Activated T-cell treated with anti-CD3 and anti-CD28 coated beads, Interleukin-2, amount 50 U/mL, for 4 hours (primary cell): ENCODE results near the gene LCOR. TPM values are rescaled to one million over a fixed set of nuclear protein-coding genes. Genes with fewer than 3 reads are reported as not detected.
"Not testable (repeated sequence)": the region's sequence is repeated elsewhere in the genome, so short reads cannot be mapped to it uniquely, and the experiment has no call there.

Source experiments
- ATAC-seq, 2 donors: fragments of 200-7000 bp; cut with Tn5 transposase; one replicate each; pipeline ENCODE4 v1.10.0; 2021
- DNase-seq: peaks from one replicate; pipeline ENCODE4 v3.0.0-alpha.2; 2020
- H3K27me3 Mint-ChIP-seq: one replicate; pipeline ENCODE4 v1.8.0; 2021; ENCODE audit warnings: low read depth, mixed read lengths
- H3K36me3 Mint-ChIP-seq: one replicate; pipeline ENCODE4 v1.8.0; 2022; ENCODE audit warnings: mixed read lengths; ENCODE audit not compliant: insufficient read depth
- H3K4me1 Mint-ChIP-seq: one replicate; pipeline ENCODE4 v1.8.0; 2021; ENCODE audit warnings: low read depth, mixed read lengths
- H3K4me3 Mint-ChIP-seq: one replicate; pipeline ENCODE4 v1.8.0; 2021; ENCODE audit warnings: mild to moderate bottlenecking, moderate library complexity, mixed read lengths
- H3K9me3 Mint-ChIP-seq: one replicate; pipeline ENCODE4 v1.8.0; 2021; ENCODE audit warnings: mixed read lengths
- total RNA-seq, 3 donors: library from RNA; stranded (reverse); gene quantifications; one replicate each; pipeline ENCODE4 v1.2.1, GENCODE V29; 2021

The LCOR gene
- total RNA-seq, 3 donors from 2014 or later, result 20.0 to 23.6 (median 21.9) TPM

- H3K4me1 Mint-ChIP-seq, result peaks cover 34% of the 10 kb centered on the region
Measured at GRCh38 chr10:96917628-96918027, 85.5 kb downstream of the LCOR start.

GRCh38 chr10:96918214-96919002 is 86.3 kb downstream of the LCOR start:
- ATAC-seq (peak in 1 of 2 donors; percentile 48), DNase-seq (no peak)
- H3K9me3 Mint-ChIP-seq, result no peaks in the 10 kb centered on the region
- peaks cover 22% of the 10 kb centered on the region for H3K36me3 Mint-ChIP-seq
- H3K27me3 Mint-ChIP-seq, result no peaks in the 10 kb centered on the region
- no peak overlapping the region for H3K4me3 Mint-ChIP-seq
- peaks cover 33% of the 10 kb centered on the region for H3K4me1 Mint-ChIP-seq

More at GRCh38 chr10:96917628-96918027, 85.5 kb downstream of the LCOR start:
- DNase-seq, result no peak
- H3K9me3 Mint-ChIP-seq, result no peaks in the 10 kb centered on the region
- ATAC-seq, result no peak
- no peaks in the 10 kb centered on the region for H3K27me3 Mint-ChIP-seq
- H3K36me3 Mint-ChIP-seq, result peaks cover 24% of the 10 kb centered on the region
- no peak overlapping the region for H3K4me3 Mint-ChIP-seq

DNA sequence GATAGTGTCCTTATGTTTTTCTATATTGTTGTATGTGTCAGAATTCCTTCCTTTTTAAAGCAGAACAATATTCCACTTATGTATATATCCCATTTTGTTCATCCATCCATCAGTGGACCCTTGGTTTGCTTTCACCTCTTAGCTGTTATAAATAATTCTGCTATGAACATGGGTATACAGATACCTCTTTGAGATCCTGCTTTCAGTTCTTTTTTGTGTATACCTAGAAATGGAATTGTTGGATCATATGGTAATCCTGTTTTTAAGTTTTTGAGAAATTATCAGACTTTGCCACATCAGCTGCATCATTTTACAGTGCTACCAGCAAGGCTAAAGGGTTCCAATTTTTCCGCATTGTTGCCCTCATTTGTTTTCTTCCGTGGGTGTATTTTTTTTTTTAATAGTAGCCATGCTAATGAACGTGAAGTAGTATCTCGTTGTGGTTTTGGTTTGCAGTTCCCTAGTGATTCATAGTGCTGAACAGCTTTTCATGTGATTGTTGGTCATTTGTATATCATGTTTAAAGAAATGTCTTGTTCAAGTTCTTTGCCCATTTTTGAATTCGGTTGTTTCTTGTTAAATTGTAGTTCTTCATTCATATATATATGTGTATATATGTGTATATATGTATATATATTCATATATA is 87.8 kb downstream of the LCOR start:
- Mint-ChIP-seq H3K27me3 (no peaks in the 10 kb centered on the region), H3K9me3 (no peaks in the 10 kb centered on the region), H3K4me1 (peaks cover 33% of the 10 kb centered on the region), H3K36me3 (peaks cover 23% of the 10 kb centered on the region), H3K4me3 (no peak overlapping the region)
- ATAC-seq (no peak), DNase-seq (no peak)

- Mint-ChIP-seq H3K4me1 (peaks cover 38% of the 10 kb centered on the region), H3K36me3 (peaks cover 26% of the 10 kb centered on the region), H3K4me3 (no peak overlapping the region), H3K9me3 (no peaks in the 10 kb centered on the region), H3K27me3 (no peaks in the 10 kb centered on the region)
- no peak for ATAC-seq
- DNase-seq, result no peak
Measured at GRCh38 chr10:96921655-96922054, 89.6 kb downstream of the LCOR start.

DNA sequence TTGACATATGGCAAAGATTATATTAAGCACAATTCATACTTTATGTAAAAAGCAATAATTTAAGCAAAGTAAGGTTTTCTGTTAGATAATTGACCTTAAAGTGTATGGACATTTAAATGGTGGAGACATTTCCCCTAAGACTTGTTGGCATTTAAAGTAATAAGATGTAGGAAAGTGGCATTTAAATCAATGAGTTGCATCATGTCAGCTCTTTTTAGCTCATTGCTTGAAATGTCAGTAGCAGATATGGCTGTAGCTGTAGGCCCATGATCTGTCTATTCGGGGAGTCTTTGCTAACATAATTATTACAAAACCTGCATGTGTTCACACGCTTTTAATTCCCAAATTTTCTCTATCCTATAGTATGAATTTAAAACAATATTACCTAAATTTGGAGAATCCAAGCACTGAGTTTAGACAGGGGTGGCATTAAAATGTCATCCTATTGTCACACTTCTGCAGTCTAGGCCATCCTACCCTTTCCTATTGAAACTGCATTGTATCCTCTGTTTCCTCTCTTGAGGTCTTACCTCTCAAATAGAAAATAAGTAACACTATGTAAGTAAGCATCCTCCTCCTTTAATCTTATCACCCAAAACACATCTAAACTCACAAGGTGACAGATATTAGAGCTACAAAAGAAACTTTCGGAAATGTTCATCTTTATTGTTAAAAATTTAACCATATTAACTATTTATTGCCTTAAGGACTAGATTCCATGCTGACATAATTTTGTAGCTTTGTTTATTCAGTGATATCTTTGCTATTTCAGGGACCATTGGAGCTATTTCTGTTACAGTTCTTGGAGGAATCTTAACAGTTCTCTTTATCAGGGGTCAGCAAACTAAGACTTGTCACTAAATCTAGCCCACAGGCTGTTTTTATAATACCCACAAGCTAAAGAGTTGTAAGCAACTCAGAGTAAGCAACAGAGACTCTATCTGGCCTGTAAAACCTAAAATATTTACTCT is 91.2 kb downstream of the LCOR start:
- ATAC-seq, result no peak
- peaks cover 26% of the 10 kb centered on the region for H3K4me1 Mint-ChIP-seq
- no peak overlapping the region for H3K4me3 Mint-ChIP-seq
- H3K9me3 Mint-ChIP-seq, result no peaks in the 10 kb centered on the region
- DNase-seq, result no peak
- peaks cover 30% of the 10 kb centered on the region for H3K36me3 Mint-ChIP-seq
- no peaks in the 10 kb centered on the region for H3K27me3 Mint-ChIP-seq

DNA sequence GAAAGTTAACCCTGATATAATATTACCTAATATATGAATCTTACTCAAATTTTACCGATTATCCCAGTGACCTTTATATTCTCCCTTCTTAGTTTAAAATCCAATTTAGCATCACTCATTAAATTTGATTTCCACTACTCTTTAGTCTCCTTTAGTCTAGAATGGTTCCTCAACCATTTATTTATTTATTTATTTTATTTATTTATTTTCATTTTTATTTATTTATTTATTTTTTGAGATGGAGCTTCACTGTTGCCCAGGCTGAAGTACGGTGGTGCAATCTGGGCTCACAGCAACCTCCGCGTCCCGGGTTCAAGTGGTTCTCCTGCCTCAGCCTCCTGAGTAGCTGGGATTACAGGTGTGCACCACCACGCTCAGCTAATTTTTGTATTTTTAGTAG is 92.8 kb downstream of the LCOR start:
- ATAC-seq (no peak), DNase-seq (no peak)
- Mint-ChIP-seq H3K4me3 (no peak overlapping the region), H3K9me3 (no peaks in the 10 kb centered on the region), H3K36me3 (peaks cover 34% of the 10 kb centered on the region), H3K4me1 (peaks cover 19% of the 10 kb centered on the region), H3K27me3 (no peaks in the 10 kb centered on the region)

DNA sequence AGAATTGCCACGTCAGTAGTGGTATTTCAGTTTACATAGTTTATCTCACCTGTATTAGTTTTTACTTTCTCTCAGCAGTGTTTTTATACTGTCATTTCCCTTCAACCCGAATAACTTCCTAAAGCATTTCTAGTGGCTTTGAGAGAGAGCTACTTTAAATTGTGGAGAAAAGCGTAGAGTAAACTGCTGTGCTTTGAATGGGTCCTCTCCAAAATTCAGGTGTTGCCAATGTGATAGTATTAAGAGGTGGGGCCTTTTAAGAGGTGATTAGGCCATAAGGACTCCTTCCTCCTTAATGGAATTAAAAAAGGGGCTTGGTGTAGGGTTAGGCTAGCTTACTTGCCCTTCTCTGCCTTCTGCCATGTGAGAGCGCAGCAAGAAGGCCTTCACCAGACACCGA is 98.4 kb downstream of the LCOR start:
- DNase-seq (no peak), ATAC-seq (no peak)
- no peak overlapping the region for H3K4me3 Mint-ChIP-seq
- H3K36me3 Mint-ChIP-seq, result peaks cover 25% of the 10 kb centered on the region
- no peaks in the 10 kb centered on the region for H3K27me3 Mint-ChIP-seq
- H3K4me1 Mint-ChIP-seq, result peaks cover 9% of the 10 kb centered on the region
- H3K9me3 Mint-ChIP-seq, result no peaks in the 10 kb centered on the region

GRCh38 chr10:96935148-96935547 is 103.0 kb downstream of the LCOR start:
- ATAC-seq (no peak), DNase-seq (no peak)
- no peaks in the 10 kb centered on the region for H3K9me3 Mint-ChIP-seq
- H3K4me1 Mint-ChIP-seq, result peaks cover 4% of the 10 kb centered on the region
- H3K27me3 Mint-ChIP-seq, result no peaks in the 10 kb centered on the region
- no peak overlapping the region for H3K4me3 Mint-ChIP-seq
- H3K36me3 Mint-ChIP-seq, result peaks cover 17% of the 10 kb centered on the region

DNA sequence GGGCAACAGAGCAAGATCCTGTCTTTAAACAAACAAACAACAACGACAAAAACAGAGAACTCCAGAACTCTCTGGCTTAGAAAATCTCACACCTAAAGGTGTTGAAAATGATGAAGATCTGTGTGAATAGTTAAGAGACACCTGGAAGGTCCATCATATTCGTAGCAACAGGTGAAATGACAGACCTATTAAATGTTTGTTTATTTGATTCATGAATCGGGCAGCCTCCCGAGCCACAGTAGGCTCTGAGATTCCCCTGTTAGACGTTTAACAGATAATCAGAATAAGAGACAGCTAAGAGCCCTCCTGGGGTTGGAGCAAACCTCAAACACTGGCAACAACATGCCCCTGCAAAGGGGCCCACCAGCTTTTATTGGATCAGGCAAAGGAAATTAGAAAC is 103.7 kb downstream of the LCOR start:
- Mint-ChIP-seq H3K27me3 (no peaks in the 10 kb centered on the region), H3K4me3 (no peak overlapping the region), H3K4me1 (peaks cover 4% of the 10 kb centered on the region), H3K9me3 (no peaks in the 10 kb centered on the region), H3K36me3 (peaks cover 17% of the 10 kb centered on the region)
- DNase-seq (no peak), ATAC-seq (no peak)

GRCh38 chr10:96943161-96943560 is 111.1 kb downstream of the LCOR start:
- not testable (repeated sequence) for DNase-seq, H3K9me3 Mint-ChIP-seq, H3K4me3 Mint-ChIP-seq, H3K27me3 Mint-ChIP-seq, ATAC-seq
- H3K4me1 Mint-ChIP-seq, result peaks cover 12% of the 10 kb centered on the region
- peaks cover 17% of the 10 kb centered on the region for H3K36me3 Mint-ChIP-seq

- Mint-ChIP-seq H3K4me3 (no peak overlapping the region), H3K27me3 (no peaks in the 10 kb centered on the region), H3K4me1 (peaks cover 23% of the 10 kb centered on the region), H3K9me3 (no peaks in the 10 kb centered on the region), H3K36me3 (peaks cover 17% of the 10 kb centered on the region)
- DNase-seq (no peak), ATAC-seq (no peak)
Measured at GRCh38 chr10:96947036-96947435, 114.9 kb downstream of the LCOR start.

GRCh38 chr10:96949039-96949683 is 117.1 kb downstream of the LCOR start:
- Mint-ChIP-seq H3K27me3 (no peaks in the 10 kb centered on the region), H3K9me3 (no peaks in the 10 kb centered on the region), H3K36me3 (peaks cover 24% of the 10 kb centered on the region), H3K4me1 (peaks cover 23% of the 10 kb centered on the region), H3K4me3 (no peak overlapping the region)
- DNase-seq (no peak), ATAC-seq (no peak)

DNA sequence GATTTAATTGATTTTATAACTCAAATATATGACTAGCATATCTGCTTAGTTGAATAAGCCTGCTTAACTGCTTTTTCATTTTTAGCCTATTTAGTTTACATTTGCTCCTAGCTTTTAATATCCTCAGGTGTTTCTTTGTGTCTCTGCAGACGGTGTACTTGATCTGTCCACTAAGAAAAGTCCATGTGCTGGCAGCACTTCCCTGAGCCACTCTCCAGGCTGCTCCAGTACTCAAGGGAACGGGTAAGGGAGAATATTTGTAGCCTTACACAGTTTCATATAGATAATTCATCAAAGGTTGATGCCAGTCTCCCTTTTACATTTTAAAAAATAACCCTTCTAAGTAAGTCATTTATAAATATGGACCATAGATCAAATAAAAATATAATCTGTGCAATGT is 119.9 kb downstream of the LCOR start:
- no peak for ATAC-seq
- Mint-ChIP-seq H3K36me3 (peaks cover 37% of the 10 kb centered on the region), H3K4me3 (no peak overlapping the region), H3K9me3 (no peaks in the 10 kb centered on the region), H3K27me3 (no peaks in the 10 kb centered on the region), H3K4me1 (peaks cover 17% of the 10 kb centered on the region)
- no peak for DNase-seq

DNA sequence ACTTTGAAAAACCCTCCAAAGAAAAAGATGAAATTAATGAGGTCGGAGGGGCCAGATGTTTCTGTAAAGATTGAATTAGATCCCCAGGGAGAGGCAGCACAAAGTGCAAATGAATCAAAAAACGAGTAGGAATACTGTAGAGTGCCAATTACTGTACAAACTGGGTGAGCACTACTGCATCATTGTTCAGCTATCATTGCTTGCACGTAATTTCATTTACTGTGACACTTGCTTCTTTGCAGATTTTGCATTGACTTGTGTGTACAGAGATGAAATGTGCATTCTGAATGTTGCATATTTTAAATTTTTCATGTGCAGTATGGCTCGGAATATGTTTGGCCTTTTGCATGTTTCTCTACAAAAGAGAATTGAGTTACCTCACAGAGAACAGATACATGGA is 123.7 kb downstream of the LCOR start:
- H3K4me1 Mint-ChIP-seq, result peaks cover under 1% of the 10 kb centered on the region
- no peaks in the 10 kb centered on the region for H3K27me3 Mint-ChIP-seq
- H3K9me3 Mint-ChIP-seq, result no peaks in the 10 kb centered on the region
- DNase-seq (no peak), ATAC-seq (no peak)
- no peak overlapping the region for H3K4me3 Mint-ChIP-seq
- peaks cover 36% of the 10 kb centered on the region for H3K36me3 Mint-ChIP-seq
